MCF 10A (cell line): Measurements from ENCODE around the gene CHD9. TPM values are rescaled to one million over a fixed set of nuclear protein-coding genes. Genes with fewer than 3 reads are reported as not detected.

Experiments
- BruUV-seq: library from RNA; stranded (reverse); fragments of 400-500 nt; replicated peaks from 2 replicates; lab custom pipeline; 2021; lab: Mats Ljungman, UMichigan
- CTCF ChIA-PET: fragments of 300-600 bp; sonication (Branson Sonifier 250); formaldehyde crosslinking; extraction: SDS; loops from one replicate; lab custom pipeline; 2021; ENCODE audit warnings: antibody characterized with exemption, inconsistent platforms; lab: Yijun Ruan, JAX
- POLR2A ChIA-PET: fragments of 300-600, 350-650 bp; sonication (Branson Sonifier 250); formaldehyde crosslinking; extraction: SDS; loops from one replicate; lab custom pipeline; 2020; ENCODE audit warnings: antibody characterized with exemption, inconsistent platforms; lab: Yijun Ruan, JAX
- DNase-seq: peaks from one replicate; pipeline ENCODE4 v3.0.0-alpha.2; 2018; ENCODE audit not compliant: unreplicated experiment
- H3K27ac Mint-ChIP-seq: one replicate; pipeline ENCODE4 v1.8.0; 2022; ENCODE audit warnings: mild to moderate bottlenecking, low read depth, mixed read lengths; ENCODE audit not compliant: unreplicated experiment
- H3K27me3 Mint-ChIP-seq: one replicate; pipeline ENCODE4 v1.8.0; 2022; ENCODE audit warnings: mixed read lengths; ENCODE audit not compliant: insufficient read depth, unreplicated experiment
- H3K36me3 Mint-ChIP-seq: one replicate; pipeline ENCODE4 v1.8.0; 2022; ENCODE audit warnings: mild to moderate bottlenecking, moderate library complexity, mixed read lengths; ENCODE audit not compliant: insufficient read depth, unreplicated experiment
- H3K4me1 Mint-ChIP-seq: one replicate; pipeline ENCODE4 v1.8.0; 2022; ENCODE audit warnings: mixed read lengths; ENCODE audit not compliant: insufficient read depth, unreplicated experiment
- H3K4me3 Mint-ChIP-seq: one replicate; pipeline ENCODE4 v1.8.0; 2022; ENCODE audit warnings: mild to moderate bottlenecking, moderate library complexity, mixed read lengths; ENCODE audit not compliant: unreplicated experiment
- H3K9me3 Mint-ChIP-seq: one replicate; pipeline ENCODE4 v1.8.0; 2022; ENCODE audit warnings: mixed read lengths; ENCODE audit not compliant: unreplicated experiment
- intact Hi-C: fragments of 100-400 bp; cut with micrococcal nuclease; formaldehyde crosslinking; loops from 2 replicates; pipeline ENCODE4 v1.14.1; 2022
- total RNA-seq: library from RNA; stranded (reverse); gene quantifications from 2 replicates; pipeline ENCODE4 v1.2.3, GENCODE V29; 2022
- TF ChIP-seq, protein P1 (sequence below): fragments of 200-600 bp; IDR thresholded peaks from one replicate; pipeline ENCODE4 v1.8.0; 2022; ENCODE audit warnings: antibody characterized with exemption, mild to moderate bottlenecking; ENCODE audit not compliant: unreplicated experiment

The CHD9 gene
- total RNA-seq, 1 experiment from 2014 or later: 62.8 TPM

DNA sequence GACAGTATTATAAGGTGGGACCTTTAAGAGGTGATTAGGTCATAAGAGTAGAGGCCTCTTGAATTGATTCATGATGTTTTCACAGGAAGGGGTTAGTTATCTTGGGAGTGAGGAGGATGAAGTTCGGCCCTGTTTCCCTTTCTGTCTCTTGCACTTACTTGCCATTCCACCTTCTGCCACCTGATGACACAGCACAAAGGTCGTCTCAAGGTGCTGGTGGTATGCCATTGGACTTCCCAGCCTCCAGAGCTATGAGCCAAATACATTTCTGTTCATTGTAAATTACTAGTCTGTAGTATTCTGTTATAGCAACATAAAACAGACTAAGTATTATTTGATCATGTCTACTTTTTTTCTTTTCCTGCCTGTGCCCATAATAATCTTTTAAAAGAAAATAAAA lies 23.5 kb downstream of the CHD9 start:
- H3K27me3 Mint-ChIP-seq: no peaks in the 10 kb centered on the region
- TF ChIP-seq, protein P1, sequence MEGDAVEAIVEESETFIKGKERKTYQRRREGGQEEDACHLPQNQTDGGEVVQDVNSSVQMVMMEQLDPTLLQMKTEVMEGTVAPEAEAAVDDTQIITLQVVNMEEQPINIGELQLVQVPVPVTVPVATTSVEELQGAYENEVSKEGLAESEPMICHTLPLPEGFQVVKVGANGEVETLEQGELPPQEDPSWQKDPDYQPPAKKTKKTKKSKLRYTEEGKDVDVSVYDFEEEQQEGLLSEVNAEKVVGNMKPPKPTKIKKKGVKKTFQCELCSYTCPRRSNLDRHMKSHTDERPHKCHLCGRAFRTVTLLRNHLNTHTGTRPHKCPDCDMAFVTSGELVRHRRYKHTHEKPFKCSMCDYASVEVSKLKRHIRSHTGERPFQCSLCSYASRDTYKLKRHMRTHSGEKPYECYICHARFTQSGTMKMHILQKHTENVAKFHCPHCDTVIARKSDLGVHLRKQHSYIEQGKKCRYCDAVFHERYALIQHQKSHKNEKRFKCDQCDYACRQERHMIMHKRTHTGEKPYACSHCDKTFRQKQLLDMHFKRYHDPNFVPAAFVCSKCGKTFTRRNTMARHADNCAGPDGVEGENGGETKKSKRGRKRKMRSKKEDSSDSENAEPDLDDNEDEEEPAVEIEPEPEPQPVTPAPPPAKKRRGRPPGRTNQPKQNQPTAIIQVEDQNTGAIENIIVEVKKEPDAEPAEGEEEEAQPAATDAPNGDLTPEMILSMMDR: no peak
- no peak overlapping the region for H3K4me3 Mint-ChIP-seq
- CTCF ChIA-PET: interaction anchor here (0.6 to 3.4 kb wide), 3 partner anchors 23 to 80 kb away, joined by 3 to 25 read pairs (median 4); partner anchors contain the start of gene CHD9
- peaks cover 45% of the 10 kb centered on the region for H3K4me1 Mint-ChIP-seq
- intact Hi-C loops: no loop called here
- no peak for DNase-seq
- POLR2A ChIA-PET: interaction anchor here (0.6 to 9.9 kb wide), 5 partner anchors 12 to 57 kb away, joined by 3 to 100 read pairs (median 8); no protein-coding TSS in a partner anchor
- no peaks in the 10 kb centered on the region for H3K9me3 Mint-ChIP-seq
- BruUV-seq: no TSS peak
- peak overlapping the region; percentile 84 for H3K27ac Mint-ChIP-seq
- H3K36me3 Mint-ChIP-seq: peaks cover 7% of the 10 kb centered on the region

DNA sequence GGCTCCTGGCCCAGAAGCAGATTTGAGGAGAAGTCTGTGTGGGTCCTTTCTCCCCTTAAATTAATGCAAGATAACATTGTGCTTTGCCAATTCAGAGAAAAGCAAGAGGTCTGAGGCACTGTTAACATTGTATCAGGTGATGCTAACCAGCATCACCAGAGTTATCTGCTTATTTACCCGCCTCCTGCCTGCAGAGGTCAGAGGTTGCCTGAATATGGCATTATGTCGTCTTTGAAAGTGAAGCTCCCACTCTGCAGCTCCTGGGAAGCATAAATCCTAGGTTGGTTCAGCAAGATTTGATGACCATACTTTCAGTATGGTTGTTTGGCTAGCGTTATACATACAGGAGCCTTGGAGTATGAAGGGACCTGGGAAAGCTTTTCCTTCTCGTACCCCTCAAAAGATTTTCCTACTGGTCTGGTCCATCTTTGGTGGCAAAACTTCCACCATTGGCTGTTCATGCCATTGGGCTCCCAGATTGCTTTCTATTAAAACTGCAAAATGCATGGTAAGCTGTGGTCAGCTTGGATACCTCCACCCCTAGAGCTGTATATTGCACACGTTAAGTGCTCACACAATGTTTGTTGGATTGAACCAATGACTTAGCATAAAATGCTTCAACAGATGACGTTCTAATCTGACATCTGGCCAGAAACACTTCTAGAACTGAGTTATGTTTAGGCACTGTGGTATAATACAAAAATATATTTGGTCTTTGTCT lies 24.1 kb downstream of the CHD9 start:
- no peaks in the 10 kb centered on the region for H3K9me3 Mint-ChIP-seq

GRCh38 chr16:53080345-53081031 lies 25.7 kb downstream of the CHD9 start:
- TF ChIP-seq, protein P1: no peak
- H3K27ac Mint-ChIP-seq: peak overlapping the region; percentile 84
- H3K4me1 Mint-ChIP-seq: peaks cover 63% of the 10 kb centered on the region
- H3K36me3 Mint-ChIP-seq: peaks cover 8% of the 10 kb centered on the region
- H3K27me3 Mint-ChIP-seq: no peaks in the 10 kb centered on the region
- no peaks in the 10 kb centered on the region for H3K9me3 Mint-ChIP-seq
- ChIA-PET POLR2A (interaction anchor here (0.5 to 9.9 kb wide), 24 partner anchors 9 to 139 kb away, joined by 3 to 100 read pairs (median 4); partner anchors contain the start of genes CHD9 and CHD9NB), CTCF (interaction anchor here (1.0 to 3.5 kb wide), 7 partner anchors 19 to 140 kb away, joined by 3 to 26 read pairs (median 4); partner anchors contain the start of gene CHD9)
- no TSS peak for BruUV-seq
- intact Hi-C loops: loop anchor here (1.0 kb wide), 1 partner anchor 25 kb away; no protein-coding TSS in a partner anchor
- peak; percentile 87 for DNase-seq
- H3K4me3 Mint-ChIP-seq: peak overlapping the region; percentile 64

More for the DNA sequence above, 24.1 kb downstream of the CHD9 start:
- DNase-seq: no peak
- ChIA-PET CTCF (interaction anchor here (0.6 to 3.5 kb wide), 13 partner anchors 13 to 995 kb away, joined by 3 to 26 read pairs (median 3); partner anchors contain the start of gene CHD9), POLR2A (interaction anchor here (0.9 to 9.9 kb wide), 6 partner anchors 11 to 129 kb away, joined by 3 to 100 read pairs (median 15); partner anchors contain the start of gene CHD9)
- Mint-ChIP-seq H3K36me3 (peaks cover 4% of the 10 kb centered on the region), H3K27me3 (no peaks in the 10 kb centered on the region), H3K4me1 (peaks cover 52% of the 10 kb centered on the region), H3K4me3 (no peak overlapping the region), H3K27ac (peak overlapping the region; percentile 84)
- intact Hi-C loops: no loop called here
- TF ChIP-seq, protein P1: no peak
- BruUV-seq: no TSS peak
